ENCODE data around the gene DNTTIP2. TPM values are rescaled to one million over a fixed set of nuclear protein-coding genes. Genes with fewer than 3 reads are reported as not detected.
A peak's percentile ranks its signal among the peaks of the same experiment; 100 is the strongest.
"Not testable (repeated sequence)": the region's sequence is repeated elsewhere in the genome, so short reads cannot be mapped to it uniquely, and the experiment has no call there.

Gene DNTTIP2, protein sequence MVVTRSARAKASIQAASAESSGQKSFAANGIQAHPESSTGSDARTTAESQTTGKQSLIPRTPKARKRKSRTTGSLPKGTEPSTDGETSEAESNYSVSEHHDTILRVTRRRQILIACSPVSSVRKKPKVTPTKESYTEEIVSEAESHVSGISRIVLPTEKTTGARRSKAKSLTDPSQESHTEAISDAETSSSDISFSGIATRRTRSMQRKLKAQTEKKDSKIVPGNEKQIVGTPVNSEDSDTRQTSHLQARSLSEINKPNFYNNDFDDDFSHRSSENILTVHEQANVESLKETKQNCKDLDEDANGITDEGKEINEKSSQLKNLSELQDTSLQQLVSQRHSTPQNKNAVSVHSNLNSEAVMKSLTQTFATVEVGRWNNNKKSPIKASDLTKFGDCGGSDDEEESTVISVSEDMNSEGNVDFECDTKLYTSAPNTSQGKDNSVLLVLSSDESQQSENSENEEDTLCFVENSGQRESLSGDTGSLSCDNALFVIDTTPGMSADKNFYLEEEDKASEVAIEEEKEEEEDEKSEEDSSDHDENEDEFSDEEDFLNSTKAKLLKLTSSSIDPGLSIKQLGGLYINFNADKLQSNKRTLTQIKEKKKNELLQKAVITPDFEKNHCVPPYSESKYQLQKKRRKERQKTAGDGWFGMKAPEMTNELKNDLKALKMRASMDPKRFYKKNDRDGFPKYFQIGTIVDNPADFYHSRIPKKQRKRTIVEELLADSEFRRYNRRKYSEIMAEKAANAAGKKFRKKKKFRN
- 27.4 TPM for total RNA-seq (ENCODE audit: insufficient read depth, low replicate concordance)

DNA sequence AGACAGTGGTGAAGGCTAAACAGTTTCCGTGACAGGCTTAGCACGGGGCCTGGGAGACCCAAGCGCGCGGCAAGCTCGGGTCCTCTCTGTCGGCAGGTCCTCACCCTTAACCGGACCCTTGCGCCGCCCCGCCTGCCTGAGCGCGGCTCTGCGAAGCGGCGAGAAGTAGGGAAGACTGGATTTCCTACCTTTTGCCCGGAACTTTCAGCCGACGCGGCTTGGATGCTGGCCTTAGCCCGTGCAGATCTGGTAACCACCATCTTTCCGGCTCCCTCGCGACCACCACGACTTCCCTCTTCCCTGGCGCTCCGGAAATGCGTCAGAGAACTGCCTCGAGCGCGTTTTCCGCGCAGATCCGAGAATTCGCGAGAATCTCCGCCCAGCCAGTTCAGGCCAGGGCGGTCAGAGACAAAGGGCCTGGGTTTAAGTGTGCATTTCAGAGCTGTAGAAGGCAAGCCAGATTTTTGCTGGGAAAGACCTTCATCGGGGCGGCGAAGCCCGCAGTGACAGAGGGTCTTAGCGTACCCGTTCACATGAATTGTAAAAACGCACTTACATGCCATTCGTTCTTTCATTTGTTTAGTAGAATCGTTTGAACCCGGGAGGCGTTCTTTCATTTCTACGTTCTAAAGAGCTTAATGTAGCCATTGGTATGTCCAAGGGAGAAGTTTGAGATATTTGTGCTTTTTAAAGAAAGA lies at the start of gene DNTTIP2:
TSS of gene DNTTIP2 (minus strand) at position 318 of the 698 bp plus-strand sequence. CDS start at position 260, 58 bp downstream.
- peak; percentile 98 for DNase-seq (ENCODE audit: low spot score)

DNA sequence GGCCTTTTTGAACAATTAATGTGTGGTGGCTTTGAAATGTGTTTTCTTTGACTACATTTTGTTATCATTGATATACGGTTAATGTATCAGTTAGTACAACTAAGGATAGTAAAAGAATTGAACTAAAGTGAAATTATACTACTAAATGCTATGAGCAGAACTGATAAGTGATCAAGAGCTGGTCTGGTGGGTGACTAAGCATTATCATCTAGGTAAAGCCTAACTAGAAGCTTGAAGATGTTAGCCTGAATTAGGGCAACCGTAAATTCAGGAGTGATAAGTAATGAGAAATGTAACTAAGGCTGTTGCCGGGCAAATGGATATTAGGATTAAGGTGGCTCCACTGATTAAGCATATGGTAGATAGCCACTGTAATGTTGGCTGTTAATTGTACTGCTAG lies 46.2 kb upstream of the DNTTIP2 start:
- DNase-seq (ENCODE audit: low spot score), result no peak

DNA sequence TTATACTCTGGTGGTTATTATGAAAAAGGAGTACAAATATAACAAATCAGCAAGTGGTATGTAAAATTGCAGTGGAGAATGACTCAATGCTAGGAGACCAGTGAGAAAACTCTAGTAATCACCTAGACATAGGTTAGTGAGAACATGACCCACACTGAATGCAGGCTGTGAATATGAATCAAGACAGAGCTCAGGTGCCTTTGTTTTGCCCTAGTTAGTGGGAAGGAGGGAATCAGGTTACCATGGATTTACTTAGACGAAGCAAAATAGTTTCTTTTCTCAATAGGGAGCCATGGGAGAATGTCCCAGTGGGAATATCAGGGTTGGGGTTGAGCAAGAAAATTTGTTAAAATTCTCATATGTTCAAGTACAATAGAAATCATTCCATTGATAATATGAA lies 40.8 kb upstream of the DNTTIP2 start:
- DNase-seq (ENCODE audit: low spot score), result no peak

DNA sequence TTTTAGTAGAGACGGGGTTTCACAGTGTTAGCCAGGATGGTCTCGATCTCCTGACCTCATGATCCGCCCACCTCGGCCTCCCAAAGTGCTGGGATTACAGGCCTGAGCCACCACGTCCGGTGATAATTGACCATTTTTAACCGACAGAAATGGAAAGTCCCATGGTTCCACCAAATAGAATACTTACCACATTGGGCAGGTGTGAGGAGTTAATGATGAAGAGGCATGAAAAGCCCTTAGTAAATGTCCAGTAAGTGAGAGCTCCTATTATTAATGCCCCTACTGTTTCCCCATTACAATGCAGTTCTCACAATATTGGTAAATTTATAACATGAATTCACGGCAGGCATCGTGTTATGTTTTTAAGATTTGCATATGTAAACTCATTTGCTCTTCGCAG lies 38.3 kb upstream of the DNTTIP2 start:
- DNase-seq (ENCODE audit: low spot score), result no peak

DNA sequence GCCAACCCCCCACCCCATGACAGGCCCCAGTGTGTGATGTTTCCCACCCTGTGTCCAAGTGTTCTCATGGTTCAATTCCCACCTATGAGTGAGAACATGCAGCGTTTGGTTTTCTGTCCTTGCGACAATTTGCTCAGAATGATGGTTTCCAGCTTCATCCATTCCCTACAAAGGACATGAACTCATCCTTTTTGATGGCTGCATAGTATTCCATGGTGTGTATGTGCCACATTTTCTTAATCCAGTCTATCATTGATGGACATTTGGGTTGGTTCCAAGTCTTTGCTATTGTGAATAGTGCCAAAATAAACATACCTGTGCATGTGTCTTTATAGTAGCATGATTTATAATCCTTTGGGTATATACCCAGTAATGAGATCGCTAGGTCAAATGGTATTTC lies 31.9 kb upstream of the DNTTIP2 start:
- not testable (repeated sequence) for DNase-seq (ENCODE audit: low spot score)

DNA sequence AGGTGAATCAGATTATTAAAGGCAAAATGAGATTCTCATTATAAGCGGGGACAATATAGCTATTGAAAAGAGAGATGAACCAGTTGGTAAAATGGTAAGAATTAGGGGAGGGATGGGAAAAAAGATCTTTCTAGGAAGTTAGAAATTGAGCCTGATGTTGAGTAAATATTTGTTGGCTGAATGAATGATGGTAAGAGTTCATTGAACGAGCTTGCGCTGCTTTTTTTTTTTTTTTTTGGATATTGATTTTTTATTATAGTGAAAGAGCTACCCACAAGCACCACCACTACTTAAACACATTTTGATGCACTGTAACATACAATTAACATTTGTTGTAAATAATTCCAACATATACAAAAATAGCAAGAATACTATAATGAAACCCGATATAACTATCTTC lies 31.3 kb upstream of the DNTTIP2 start:
- no peak for DNase-seq (ENCODE audit: low spot score)

DNA sequence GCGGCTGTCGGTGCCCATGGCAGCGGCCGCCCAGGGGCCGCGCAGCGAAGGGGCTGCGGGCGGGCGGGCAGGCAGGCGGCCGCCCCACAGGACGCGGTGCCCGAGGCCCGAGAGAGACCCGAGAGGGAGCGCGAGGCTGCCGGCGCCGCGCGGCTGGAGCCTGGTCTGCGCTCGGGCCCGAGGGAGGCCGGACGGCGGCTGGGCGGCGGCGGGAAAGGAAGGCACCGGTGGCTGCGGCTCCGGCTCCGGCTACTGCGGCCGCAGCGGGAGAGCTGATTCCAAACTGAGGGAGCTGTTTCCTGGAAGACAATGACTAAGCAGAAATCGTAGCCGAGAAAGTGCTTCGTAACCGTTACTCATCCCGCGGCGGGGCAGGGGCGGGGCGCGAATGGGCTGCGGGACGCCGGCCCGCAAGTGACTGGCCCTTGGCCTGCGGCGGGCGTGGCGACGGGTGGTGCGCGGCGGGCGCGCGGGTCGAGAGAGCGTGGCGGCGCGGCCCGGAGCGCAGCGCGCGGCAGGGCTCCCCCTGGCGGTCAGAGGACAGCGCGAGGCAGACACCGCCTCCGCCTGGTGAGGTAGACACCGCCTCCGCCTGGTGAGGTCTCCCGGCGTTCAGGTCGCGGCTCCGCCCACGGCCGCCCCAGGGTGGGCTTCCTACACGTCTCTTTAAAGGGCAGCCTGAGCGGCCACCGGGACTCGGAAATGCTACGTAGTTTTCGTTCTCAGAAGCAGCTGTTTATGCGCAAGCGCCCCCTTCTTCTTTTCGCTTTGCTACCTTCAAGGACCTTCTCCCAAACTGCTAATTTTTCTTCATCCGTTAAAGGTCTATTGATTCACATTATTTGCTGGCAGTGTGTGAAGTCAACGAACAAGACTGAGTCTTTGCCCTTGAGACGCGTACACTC lies 30.4 kb upstream of the DNTTIP2 start, which contains the start of gene GCLM:
TSS of gene GCLM (minus strand) at position 285 of the 905 bp plus-strand sequence. CDS start at position 18, 267 bp downstream.
- DNase-seq (ENCODE audit: low spot score), result peak; percentile 89

DNA sequence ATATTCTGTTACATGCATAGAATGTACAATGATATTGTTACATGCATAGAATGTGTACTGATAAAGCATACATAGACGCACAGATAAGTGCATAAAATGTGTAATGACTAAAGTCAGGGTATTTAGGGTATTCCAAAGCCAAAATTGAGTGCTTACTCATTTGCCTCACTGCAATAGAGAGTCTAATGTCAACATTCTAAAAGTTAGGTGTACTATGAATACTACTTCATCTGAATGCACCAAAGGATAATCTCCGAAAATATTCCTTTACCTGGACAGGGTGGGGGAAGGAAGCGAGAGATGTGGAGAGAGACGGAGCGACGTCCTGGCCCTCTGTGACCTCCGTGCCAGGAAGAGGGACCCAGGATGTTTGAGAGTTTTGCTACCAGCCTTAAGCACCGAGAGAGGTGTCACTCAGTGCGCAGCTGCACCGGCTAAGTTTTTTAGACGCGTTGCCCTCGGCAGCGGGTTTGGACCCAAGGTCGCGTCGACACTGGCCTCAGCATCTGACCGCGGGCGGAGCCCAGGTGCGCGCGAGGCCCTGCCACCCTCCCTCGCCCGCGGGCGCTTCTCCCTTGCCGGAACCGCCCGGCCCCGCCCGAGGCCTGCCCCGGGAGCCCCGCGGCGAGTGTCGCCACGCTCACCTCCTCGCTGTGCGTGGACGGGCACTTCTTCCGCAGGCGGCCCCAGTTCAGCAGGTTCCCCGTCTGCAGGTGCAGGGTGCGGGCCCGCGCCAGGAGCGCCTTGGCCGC lies 29.6 kb upstream of the DNTTIP2 start:
- DNase-seq (ENCODE audit: low spot score), result peak; percentile 17

DNA sequence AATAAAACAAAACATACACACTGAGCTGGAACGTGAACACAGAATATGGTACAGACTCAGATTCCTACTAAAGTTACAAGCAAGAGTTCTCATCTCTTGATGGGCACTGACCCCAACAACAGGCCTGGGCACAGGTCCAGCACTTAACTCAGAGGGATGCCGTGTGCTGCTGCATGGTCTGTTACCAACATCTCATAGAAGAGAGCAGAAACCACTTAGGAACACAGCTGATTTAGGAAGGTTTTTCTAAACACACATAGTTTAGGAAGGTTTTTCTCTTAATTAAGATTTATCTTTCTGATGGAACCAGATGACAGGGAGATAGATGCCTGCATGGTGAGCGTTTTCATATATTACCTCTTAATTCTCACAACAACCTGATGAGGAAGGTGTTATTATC lies 28.7 kb upstream of the DNTTIP2 start:
- peak; percentile 54 for DNase-seq (ENCODE audit: low spot score)

DNA sequence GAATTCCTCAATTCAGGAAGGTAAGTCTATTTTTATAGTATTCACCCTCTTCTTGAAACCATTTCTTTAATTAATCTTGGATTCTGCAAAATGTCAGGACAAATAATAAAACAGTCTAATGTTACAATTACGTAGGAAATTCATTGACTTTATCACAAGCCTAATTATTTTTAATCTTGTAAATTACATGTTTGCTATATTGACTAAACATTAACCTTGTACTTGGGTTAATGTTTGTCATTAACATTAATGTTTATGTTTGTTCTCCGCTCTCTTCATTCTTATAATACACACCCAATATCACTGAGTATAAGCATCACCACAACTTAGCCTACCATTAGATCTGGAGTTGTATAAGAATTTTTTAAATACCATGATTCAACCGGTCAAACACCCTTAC lies 27.5 kb upstream of the DNTTIP2 start:
- no peak for DNase-seq (ENCODE audit: low spot score)

DNA sequence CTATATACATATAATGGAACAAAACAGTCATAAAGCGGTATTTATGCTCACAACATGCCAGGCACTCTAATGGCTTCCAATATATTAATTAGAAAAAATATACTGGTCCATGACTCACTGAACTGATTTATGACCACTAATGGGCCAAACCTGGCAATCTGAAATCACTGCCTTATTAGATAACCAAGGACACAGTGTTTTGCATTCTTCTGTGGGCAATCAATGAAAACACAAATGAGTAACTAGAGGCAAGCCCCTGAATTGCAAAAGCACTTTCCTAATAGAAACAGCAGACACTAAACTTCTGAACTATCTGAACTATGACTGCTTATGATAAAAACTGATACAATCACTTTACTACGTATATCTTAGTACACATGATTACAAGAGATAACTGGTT lies 26.7 kb upstream of the DNTTIP2 start:
- no peak for DNase-seq (ENCODE audit: low spot score)

DNA sequence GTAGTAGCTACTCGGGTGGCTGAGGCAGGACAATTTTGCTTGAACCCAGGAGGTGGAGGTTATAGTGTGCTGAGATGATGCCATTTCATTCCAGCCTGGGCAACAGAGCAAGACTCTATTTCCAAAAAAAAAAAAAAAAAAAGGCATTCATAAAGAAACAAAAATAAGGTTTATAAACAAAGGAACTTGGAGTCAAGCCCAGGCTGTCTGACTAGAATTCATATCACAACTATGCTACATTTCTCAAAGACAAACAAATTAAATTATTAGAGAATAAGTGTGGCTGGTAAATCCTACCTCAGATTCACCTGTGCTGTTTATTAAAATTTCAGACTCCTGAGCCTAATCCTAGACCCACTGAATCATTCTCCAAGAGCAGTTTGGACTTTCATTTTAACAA lies 26.0 kb upstream of the DNTTIP2 start:
- DNase-seq (ENCODE audit: low spot score), result no peak

DNA sequence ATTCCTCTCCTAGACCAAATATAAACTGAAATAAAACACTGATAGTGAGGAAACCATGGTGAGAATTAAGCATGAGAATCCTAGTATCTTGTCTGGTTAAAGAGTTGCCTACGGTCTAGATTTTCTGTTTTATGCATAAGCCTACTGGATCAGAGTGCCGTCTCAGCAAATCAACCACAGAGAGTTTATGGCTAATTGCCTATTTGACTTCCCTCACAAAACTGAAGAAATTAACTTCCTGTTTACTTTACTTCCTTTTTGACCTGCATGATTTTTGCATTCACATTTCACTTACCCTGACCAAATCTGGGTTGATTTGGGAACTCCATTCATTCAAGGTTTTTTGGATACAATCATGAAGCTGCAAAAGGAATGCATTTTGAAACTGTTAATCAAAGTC lies 25.2 kb upstream of the DNTTIP2 start:
- peak; percentile 2 for DNase-seq (ENCODE audit: low spot score)

DNA sequence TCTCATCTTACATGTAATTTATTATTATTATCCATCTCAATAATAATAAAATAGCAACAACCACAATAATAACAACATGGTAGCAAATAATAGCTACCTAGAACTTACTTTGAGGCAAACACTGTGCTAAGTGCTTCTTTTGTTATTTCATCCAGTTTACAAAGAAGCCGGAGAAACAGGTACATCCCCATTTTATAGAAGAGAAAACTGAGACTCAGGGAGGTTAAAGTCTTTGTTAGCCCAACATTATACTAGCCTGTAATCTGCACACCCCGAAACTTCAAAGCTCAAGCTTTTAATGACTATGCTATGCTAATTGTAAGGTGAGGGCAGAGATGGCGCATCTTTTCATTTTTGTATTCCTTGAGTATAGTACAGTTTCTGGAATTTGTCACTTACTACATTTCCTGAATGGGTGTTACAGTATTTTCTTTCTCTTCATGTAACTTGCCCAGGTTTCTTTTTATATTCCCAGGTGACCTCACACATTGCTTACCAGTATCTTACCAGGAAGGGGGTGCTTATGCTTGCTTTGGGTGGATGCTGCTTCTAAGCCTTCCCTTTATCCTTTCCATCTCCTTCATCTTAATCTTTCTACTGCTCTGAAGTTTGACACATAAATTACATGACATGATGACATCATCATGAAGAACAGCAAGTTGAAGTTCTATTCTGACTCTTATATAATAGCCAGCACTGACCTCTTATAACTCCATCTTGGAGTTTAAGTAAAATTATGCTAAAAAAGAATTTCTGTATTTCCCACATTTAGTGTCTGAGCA lies 21.9 kb upstream of the DNTTIP2 start:
- no peak for DNase-seq (ENCODE audit: low spot score)

DNA sequence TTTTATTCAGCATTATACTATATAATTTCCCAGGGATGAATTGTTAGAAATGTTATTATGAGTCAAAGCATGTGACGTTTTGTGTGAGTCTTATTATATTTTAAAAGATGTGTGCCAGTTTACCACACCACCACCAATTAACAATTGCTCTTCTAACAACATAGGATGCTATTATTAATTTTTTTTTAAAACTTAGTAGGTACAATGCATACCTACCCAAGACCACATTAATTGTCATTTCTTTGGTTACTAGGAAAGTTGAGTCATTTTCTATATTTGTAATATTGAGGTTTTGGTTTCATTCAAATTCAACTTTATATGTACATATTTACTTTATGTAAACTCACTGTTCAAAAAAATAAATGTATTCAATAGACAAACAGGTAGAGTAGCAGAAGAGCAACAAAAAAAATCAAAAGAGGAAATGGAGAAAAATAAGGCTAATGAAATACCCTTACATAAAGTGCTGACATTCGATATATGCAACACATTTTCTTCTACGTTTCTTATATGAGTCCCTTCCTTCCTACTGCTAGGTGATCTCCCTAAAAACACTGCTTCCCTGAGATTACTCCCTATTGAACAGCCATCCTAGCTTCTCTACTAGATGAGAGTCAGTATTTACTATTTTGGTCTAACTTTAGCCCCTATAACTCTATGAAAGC lies 20.7 kb upstream of the DNTTIP2 start:
- no peak for DNase-seq (ENCODE audit: low spot score)

DNA sequence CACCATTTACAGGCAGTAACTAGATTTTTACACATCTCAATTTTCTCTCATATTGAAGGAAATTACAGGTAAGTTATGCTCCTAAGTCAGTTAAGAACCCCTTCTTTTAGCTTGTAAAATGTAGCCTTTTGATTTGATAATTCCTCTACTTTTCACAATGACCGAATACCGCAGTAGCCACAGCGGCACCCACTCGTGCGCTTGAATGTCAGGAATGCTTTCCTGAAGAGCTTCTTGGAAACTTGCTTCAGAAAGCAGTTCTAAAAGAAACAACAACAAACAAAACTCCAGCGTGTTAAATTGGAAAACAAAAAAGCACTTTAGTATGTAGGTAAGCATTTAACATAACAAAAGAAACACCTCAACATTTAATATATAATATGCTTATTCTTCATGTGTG lies 9.9 kb upstream of the DNTTIP2 start:
- DNase-seq (ENCODE audit: low spot score), result no peak

DNA sequence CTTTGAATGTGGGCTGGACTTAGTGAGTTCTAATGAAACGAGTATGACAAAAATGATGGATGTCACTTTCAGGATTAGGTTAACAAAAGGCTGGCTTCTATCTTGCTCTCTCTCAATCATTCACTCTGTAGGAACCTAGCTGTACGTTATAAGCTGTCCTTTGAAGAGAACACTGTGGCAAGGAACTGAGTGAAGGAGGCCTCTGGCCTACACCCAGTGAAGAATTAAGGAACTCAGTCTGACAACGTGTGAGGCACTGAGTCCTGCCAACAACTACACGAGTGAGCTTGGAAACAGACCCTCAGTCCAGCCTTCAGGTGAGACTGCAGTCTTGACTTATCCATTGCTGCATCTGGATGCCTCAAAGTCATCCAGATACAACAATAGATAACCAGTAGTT lies 3.3 kb upstream of the DNTTIP2 start:
- DNase-seq (ENCODE audit: low spot score), result no peak

DNA sequence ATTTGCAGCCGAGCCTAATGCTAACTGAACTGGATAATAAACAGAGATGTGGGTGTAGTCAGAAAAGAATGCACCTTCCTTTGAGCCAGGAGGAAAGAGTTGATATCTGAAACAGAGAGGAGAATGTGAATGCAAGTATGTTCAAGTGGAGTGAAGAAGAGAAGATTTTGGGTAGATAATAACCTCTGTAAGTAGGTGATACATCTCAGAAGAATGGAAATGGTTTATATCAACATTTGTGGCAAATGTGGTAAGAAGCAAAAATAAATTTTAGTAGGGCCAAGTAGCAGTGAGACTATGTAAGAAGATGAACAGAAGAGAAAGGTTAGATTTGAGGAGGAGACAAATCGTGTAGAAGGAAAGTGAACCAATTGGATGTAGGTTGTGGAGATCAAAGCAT lies 1.7 kb upstream of the DNTTIP2 start:
- DNase-seq (ENCODE audit: low spot score), result no peak

DNA sequence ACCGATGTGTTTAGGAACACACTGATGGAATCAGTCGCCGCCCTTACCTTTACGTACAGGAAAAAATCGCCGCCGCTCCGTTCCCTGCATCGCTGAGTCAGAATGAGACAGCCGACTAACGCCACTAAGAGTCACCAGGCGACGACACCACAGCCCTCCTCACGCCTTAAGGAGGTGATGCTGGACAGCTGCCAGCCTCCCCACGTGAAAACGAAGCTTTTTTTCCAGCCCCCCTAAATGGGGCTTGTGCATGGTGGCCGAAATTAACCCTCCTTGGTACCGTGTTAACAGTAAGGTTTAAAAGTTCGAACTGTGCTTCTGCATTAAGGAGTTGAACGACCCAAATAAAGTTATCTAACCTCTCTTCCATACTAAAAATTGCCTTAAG lies 511 bp downstream of the DNTTIP2 start:
- no peak for DNase-seq (ENCODE audit: low spot score)
